A549 (cell line): ENCODE results near the gene DOK6. TPM values are rescaled to one million over a fixed set of nuclear protein-coding genes. Genes with fewer than 3 reads are reported as not detected.

ENCODE experiments used
- ATAC-seq, 2 experiments: fragments of 200-7000 bp in 1 of 2; fragments of >200 bp in 1 of 2; cut with Nextera tagmentation in 1 of 2; cut with Tn5 transposase in 1 of 2; 3 replicates each; pipeline versions ENCODE4 v1.8.0 to v1.9.1; 2018 to 2020; ENCODE audit warnings: mild to moderate bottlenecking in 1 of 2, moderate library complexity in 1 of 2
- CTCF ChIA-PET: fragments of 300-600 bp; sonication (Branson Sonifier 250); formaldehyde crosslinking; extraction: SDS; loops from one replicate; lab custom pipeline; 2021; ENCODE audit warnings: antibody characterized with exemption, inconsistent platforms; lab: Yijun Ruan, JAX
- POLR2A ChIA-PET: fragments of 350-600 bp; formaldehyde crosslinking; extraction: SDS; loops from one replicate; lab custom pipeline; 2021; ENCODE audit warnings: antibody characterized with exemption, inconsistent platforms; lab: Yijun Ruan, JAX
- DNase-seq, 2 experiments: peaks; one replicate each; pipeline versions ENCODE4 v3.0.0 to v3.0.0-alpha.2; 2011 to 2016; ENCODE audit warnings: low read depth in 1 of 2, low spot score in 1 of 2
- FAIRE-seq: peaks from 2 replicates; lab custom pipeline; 2011; peaks lifted over from hg19 to GRCh38; lab: Jason Lieb, UNC
- H3K27ac ChIP-seq, 2 experiments: fragments of >200 bp; sonication (Bioruptor Twin); formaldehyde crosslinking; 3 replicates each; pipeline ENCODE4 v1.5.1; 2016 to 2017
- H3K4me1 ChIP-seq: fragments of >200 bp; sonication (Bioruptor Twin); formaldehyde crosslinking; 3 replicates; pipeline ENCODE4 v1.6.1; 2016
- H3K4me2 ChIP-seq: fragments of >200 bp; sonication (Bioruptor Twin); formaldehyde crosslinking; 3 replicates; pipeline ENCODE4 v1.6.1; 2016
- H3K4me3 ChIP-seq: fragments of >200 bp; sonication (Bioruptor Twin); formaldehyde crosslinking; 3 replicates; pipeline ENCODE4 v1.5.1; 2016
- H3K9me3 ChIP-seq: fragments of >200 bp; sonication (Bioruptor Twin); formaldehyde crosslinking; 3 replicates; pipeline ENCODE4 v1.6.1; 2016
- ATOH8 ChIP-seq: fragments of 250-450 bp; sonication (Bioruptor Pico); IDR thresholded peaks from 2 replicates; pipeline ENCODE4 v1.5.0; 2020; ENCODE audit warnings: low read depth, mild to moderate bottlenecking, moderate library complexity
- CBX8 ChIP-seq: fragments of 200-600 bp; sonication (generic); IDR thresholded peaks from 2 replicates; pipeline ENCODE4 v1.6.1; 2016
- CEBPB ChIP-seq, 2 experiments: fragments of >200 bp in 1 of 2; sonication (Bioruptor Twin) in 1 of 2; formaldehyde crosslinking in 1 of 2; IDR thresholded peaks; 2 replicates each; pipeline ENCODE4 v1.6.1; 2012 to 2016
- CHD2 ChIP-seq: fragments of 150-350 bp; IDR thresholded peaks from 2 replicates; pipeline ENCODE4 v1.6.1; 2014; ENCODE audit warnings: low read length; ENCODE audit not compliant: partially characterized antibody
- CHD4 ChIP-seq: fragments of 200-600 bp; sonication (generic); IDR thresholded peaks from 2 replicates; pipeline ENCODE4 v1.6.1; 2016; ENCODE audit warnings: antibody characterized with exemption, mild to moderate bottlenecking, borderline replicate concordance
- ELK1 ChIP-seq: fragments of 150-350 bp; IDR thresholded peaks from 2 replicates; pipeline ENCODE4 v1.6.1; 2014; ENCODE audit warnings: low read depth, mild to moderate bottlenecking, low read length
- ESRRA ChIP-seq: fragments of 150-350 bp; IDR thresholded peaks from 2 replicates; pipeline ENCODE4 v1.6.1; 2014; ENCODE audit warnings: mild to moderate bottlenecking, low read length, borderline replicate concordance
- FOSL2 ChIP-seq, 2 experiments: fragments of 450-650 bp in 1 of 2; fragments of >200 bp in 1 of 2; sonication (Bioruptor Twin) in 1 of 2; formaldehyde crosslinking; IDR thresholded peaks; 2 replicates each; pipeline versions ENCODE4 v1.5.0 to v1.6.1; 2016 to 2020; ENCODE audit warnings: mild to moderate bottlenecking in 1 of 2, moderate library complexity in 1 of 2
- GATA3 ChIP-seq: IDR thresholded peaks from 2 replicates; pipeline ENCODE4 v1.6.1; 2012; ENCODE audit warnings: borderline replicate concordance
- HOXB13 ChIP-seq: fragments of 250-450 bp; sonication (Bioruptor Pico); IDR thresholded peaks from 2 replicates; pipeline ENCODE4 v1.5.0; 2020; ENCODE audit warnings: low read depth, mild to moderate bottlenecking, moderate library complexity
- MAX ChIP-seq: IDR thresholded peaks from 2 replicates; pipeline ENCODE4 v1.6.1; 2012
- MYC ChIP-seq: IDR thresholded peaks from 2 replicates; pipeline ENCODE4 v1.6.1; 2012; ENCODE audit warnings: mild to moderate bottlenecking, inconsistent platforms, low read length, improper control_type of control experiment, borderline replicate concordance
- NFE2L2 ChIP-seq: fragments of 150-350 bp; conservative IDR thresholded peaks from 2 replicates; pipeline ENCODE4 v1.6.1; 2014; ENCODE audit warnings: low read length
- NPAS2 ChIP-seq: fragments of 250-450 bp; sonication (Bioruptor Pico); IDR thresholded peaks from 2 replicates; pipeline ENCODE4 v1.8.0; 2022; ENCODE audit warnings: mild to moderate bottlenecking, moderate library complexity, borderline replicate concordance
- PHF8 ChIP-seq: fragments of 200-600 bp; sonication (generic); IDR thresholded peaks from 2 replicates; pipeline ENCODE4 v1.6.1; 2016; ENCODE audit warnings: low read depth, mild to moderate bottlenecking, antibody characterized with exemption, moderate library complexity, borderline replicate concordance
- POLR2A ChIP-seq: IDR thresholded peaks from 2 replicates; pipeline ENCODE4 v1.6.1; 2012; ENCODE audit warnings: mild to moderate bottlenecking, low read length
- RARB ChIP-seq: fragments of 250-450 bp; sonication (Bioruptor Pico); IDR thresholded peaks from 2 replicates; pipeline ENCODE4 v1.8.0; 2021; ENCODE audit warnings: mild to moderate bottlenecking, moderate library complexity
- REST ChIP-seq: fragments of 200-600 bp; sonication (generic); IDR thresholded peaks from 2 replicates; pipeline ENCODE4 v1.6.1; 2016; ENCODE audit warnings: antibody characterized with exemption, mild to moderate bottlenecking, moderate library complexity
- RFX5 ChIP-seq: fragments of 450-650 bp; IDR thresholded peaks from 2 replicates; pipeline ENCODE4 v1.7.1; 2014; ENCODE audit warnings: antibody characterized with exemption, mild to moderate bottlenecking, moderate library complexity
- SMC3 ChIP-seq: fragments of >200 bp; sonication (Bioruptor Twin); formaldehyde crosslinking; IDR thresholded peaks from 3 replicates; pipeline ENCODE4 v1.6.1; 2018; ENCODE audit warnings: inconsistent platforms
- SREBF2 ChIP-seq: fragments of 450-650 bp; IDR thresholded peaks from 2 replicates; pipeline ENCODE4 v1.6.1; 2014; ENCODE audit warnings: mild to moderate bottlenecking, moderate library complexity
- ZNF302 ChIP-seq: fragments of 250-450 bp; sonication (Bioruptor Pico); IDR thresholded peaks from 2 replicates; pipeline ENCODE4 v1.9.0; 2021; ENCODE audit warnings: inconsistent platforms, mild to moderate bottlenecking, moderate library complexity
- ZSCAN20 ChIP-seq: fragments of 250-450 bp; sonication (Bioruptor Pico); IDR thresholded peaks from 2 replicates; pipeline ENCODE4 v1.8.0; 2022; ENCODE audit warnings: mild to moderate bottlenecking, moderate library complexity
- WGBS: methylation state at CpG from one replicate; pipeline ENCODE4 v1.1.6; 2017; ENCODE audit errors: missing lambda C conversion rate; 5-methylcytosine and 5-hydroxymethylcytosine counted together
- polyA plus RNA-seq, 4 experiments: library from polyadenylated mRNA; depleted of rRNA in 3 of 4; stranded (reverse); fragments of >200 nt; fragmentation: RNase III in 1 of 4; extraction: RNeasy Plus Mini Kit Qiagen cat#74134 plus additional on column Dnase treatment in 1 of 4; gene quantifications; 2 replicates in 3 of 4; 3 replicates in 1 of 4; pipeline ENCODE4 v1.2.3, GENCODE V29; 2011 to 2017

DOK6 gene
- polyA plus RNA-seq, 2 of the 4 experiments (the other 2 are of a cell fraction): not detected

- FAIRE-seq (no peak), DNase-seq (no peak), ATAC-seq (no peak)
- H3K4me3 ChIP-seq: no peak overlapping the region
- whole genome bisulfite sequencing: 34% methylated on average over 4 of the region's 4 CpGs
- H3K27ac ChIP-seq: no peak overlapping the region
- no peaks in the 10 kb centered on the region for H3K9me3 ChIP-seq
- no peaks in the 10 kb centered on the region for H3K4me1 ChIP-seq
- POLR2A ChIA-PET: no interaction called here
- H3K4me2 ChIP-seq: no peak overlapping the region
- CTCF ChIA-PET: interaction anchor here (0.8 kb wide), 1 partner anchor 16 kb away, joined by 3 read pairs; no protein-coding TSS in a partner anchor
- TF ChIP-seq MAX (no peak), NFE2L2 (no peak), POLR2A (no peak), CBX8 (no peak), FOSL2 (IDR thresholded peaks at IDR 0.05) (no peak), FOSL2 (CRISPR knock-in tag; IDR thresholded peaks at IDR 0.05) (no peak), RARB (CRISPR knock-in tag) (no peak), GATA3 (no peak), ZNF302 (no peak), CEBPB (IDR thresholded peaks at IDR 0.05) (no peak), HOXB13 (no peak), PHF8 (no peak), ZSCAN20 (no peak), NPAS2 (CRISPR knock-in tag) (no peak), SMC3 (no peak), ATOH8 (no peak), RFX5 (no peak), CHD2 (no peak), SREBF2 (no peak)
Measured at GRCh38 chr18:69853051-69853450, 452.4 kb downstream of the DOK6 start.

- ATAC-seq: no peak
- TF ChIP-seq MYC: no peak
- TF ChIP-seq ESRRA: no peak
- no peak for TF ChIP-seq CHD4
- TF ChIP-seq ELK1: no peak
- no peak for TF ChIP-seq RARB (CRISPR knock-in tag)
- no peak for TF ChIP-seq REST
- TF ChIP-seq, all 56 proteins: peak for 0
- 30% methylated on average over 1 of the region's 1 CpG for WGBS
- Histone ChIP-seq H3K27ac (no peak overlapping the region), H3K4me1 (no peaks in the 10 kb centered on the region), H3K4me3 (no peak overlapping the region), H3K9me3 (no peaks in the 10 kb centered on the region), H3K4me2 (no peak overlapping the region)
- POLR2A ChIA-PET: no interaction called here
- DNase-seq (no peak), FAIRE-seq (no peak)
- CTCF ChIA-PET: no interaction called here
Measured at GRCh38 chr18:69854455-69854854, 453.8 kb downstream of the DOK6 start.
